K562 (cell line): ENCODE data around the gene TCF20. TPM values are rescaled to one million over a fixed set of nuclear protein-coding genes. Genes with fewer than 3 reads are reported as not detected.

Experiments
- ATAC-seq: fragments of 200-7000 bp; cut with Tn5 transposase; 3 replicates; pipeline ENCODE4 v1.9.1; 2020; ENCODE audit warnings: moderate library complexity
- BruUV-seq: library from RNA; stranded (reverse); fragments of 400-500 nt; replicated peaks from 2 replicates; lab custom pipeline; 2021; lab: Mats Ljungman, UMichigan
- CTCF ChIA-PET: fragments of 300-600 bp; formaldehyde crosslinking; extraction: SDS; loops from one replicate; lab custom pipeline; 2021; ENCODE audit warnings: low intra/inter-chr PET ratio; lab: Yijun Ruan, JAX
- POLR2A ChIA-PET: fragments of 300-600, 350-650 bp; sonication (Branson Sonifier 250); formaldehyde crosslinking; extraction: SDS; loops from one replicate; lab custom pipeline; 2021; ENCODE audit warnings: antibody characterized with exemption, inconsistent platforms; lab: Yijun Ruan, JAX
- DNase-seq, 4 experiments: peaks; one replicate each; pipeline versions ENCODE4 v3.0.0 to v3.0.0-alpha.2; 2011 to 2018; ENCODE audit warnings: low spot score in 3 of 4, mixed read lengths in 3 of 4; ENCODE audit errors: extremely low read depth in 1 of 4
- FAIRE-seq: peaks from 2 replicates; lab custom pipeline; 2011; peaks lifted over from hg19 to GRCh38; lab: Jason Lieb, UNC
- H2AFZ ChIP-seq: 2 replicates; pipeline ENCODE4 v1.6.0; 2011; ENCODE audit warnings: low read depth, low read length, control low read depth, inconsistent platforms
- H3K27ac ChIP-seq: fragments of 200-600 bp; 3 replicates; pipeline ENCODE4 v1.8.0; 2011; ENCODE audit warnings: low read depth, mild to moderate bottlenecking, control low read depth, inconsistent platforms, low read length, moderate library complexity, mixed read lengths; ENCODE audit errors: extremely low read depth
- H3K27me3 ChIP-seq, 2 experiments: fragments of 300-600 bp in 1 of 2; 2 replicates in 1 of 2; 3 replicates in 1 of 2; pipeline versions ENCODE4 v1.6.0 to v1.8.0; 2011; ENCODE audit warnings: inconsistent platforms in 2 of 2, low read length in 2 of 2, mild to moderate bottlenecking in 1 of 2, mixed read lengths in 1 of 2, moderate library complexity in 1 of 2; ENCODE audit not compliant: control insufficient read depth in 2 of 2, insufficient read depth in 2 of 2
- H3K36me3 ChIP-seq: fragments of 300-600 bp; 3 replicates; pipeline ENCODE4 v1.8.0; 2011; ENCODE audit warnings: mild to moderate bottlenecking, low read length, inconsistent platforms; ENCODE audit not compliant: control insufficient read depth, insufficient read depth
- H3K4me1 ChIP-seq, 2 experiments: fragments of 200-600 bp in 1 of 2; replicated peaks in 1 of 2; 2 replicates in 1 of 2; 3 replicates in 1 of 2; pipeline versions ENCODE4 v1.5.1 to v1.8.0; 2011; ENCODE audit warnings: inconsistent platforms in 2 of 2, low read length in 2 of 2, mild to moderate bottlenecking in 1 of 2, mixed read lengths in 1 of 2, moderate library complexity in 1 of 2; ENCODE audit not compliant: control insufficient read depth in 2 of 2, insufficient read depth in 2 of 2
- H3K4me2 ChIP-seq: 2 replicates; pipeline ENCODE4 v1.6.1; 2011; ENCODE audit warnings: low read length, control low read depth, inconsistent platforms, mixed read lengths; ENCODE audit not compliant: insufficient read depth
- H3K4me3 ChIP-seq: fragments of 200-600 bp; sonication (generic), shearing (Covaris generic); 2 replicates; pipeline ENCODE4 v1.5.1; 2016; ENCODE audit warnings: control low read depth, inconsistent platforms
- H3K79me2 ChIP-seq: fragments of 200-600 bp; 3 replicates; pipeline ENCODE4 v1.8.0; 2011; ENCODE audit warnings: low read length, inconsistent platforms; ENCODE audit not compliant: control insufficient read depth, insufficient read depth
- H3K9ac ChIP-seq, 2 experiments: 2 replicates each; pipeline versions ENCODE4 v1.6.0 to v1.6.1; 2011; ENCODE audit warnings: low read depth in 2 of 2, low read length in 2 of 2, control low read depth in 1 of 2, inconsistent platforms in 1 of 2, mild to moderate bottlenecking in 1 of 2, mixed read lengths in 1 of 2; ENCODE audit not compliant: insufficient read depth in 1 of 2
- H3K9me1 ChIP-seq: one replicate; pipeline ENCODE4 v1.6.0; 2011; ENCODE audit warnings: inconsistent platforms, mild to moderate bottlenecking, low read length, moderate library complexity; ENCODE audit not compliant: control insufficient read depth, insufficient read depth
- H3K9me3 ChIP-seq: replicated peaks from 2 replicates; pipeline ENCODE4 v1.5.1; 2011; ENCODE audit warnings: low read depth, low read length, inconsistent platforms; ENCODE audit not compliant: control insufficient read depth, insufficient read depth
- H4K20me1 ChIP-seq: replicated peaks from 2 replicates; pipeline ENCODE4 v1.6.1; 2011; ENCODE audit warnings: low read length, inconsistent platforms, mixed read lengths; ENCODE audit not compliant: control insufficient read depth, insufficient read depth
- CEBPB ChIP-seq: fragments of 450-650 bp; IDR thresholded peaks from 2 replicates; pipeline ENCODE4 v1.6.1; 2016; ENCODE audit warnings: missing genetic modification characterization, missing compliant biosample characterization
- CHD4 ChIP-seq: fragments of 200-600 bp; sonication (generic); IDR thresholded peaks from 3 replicates; pipeline ENCODE4 v1.6.1; 2012; ENCODE audit warnings: low read depth, mild to moderate bottlenecking, mixed read lengths, low read length, inconsistent platforms; ENCODE audit not compliant: insufficient read depth, insufficient replicate concordance, poor library complexity, severe bottlenecking
- CSDE1 ChIP-seq, 2 experiments: fragments of 450-650 bp; IDR thresholded peaks; 2 replicates each; pipeline ENCODE4 v1.6.1; 2016; ENCODE audit warnings: mild to moderate bottlenecking in 1 of 2
- EGR1 ChIP-seq: fragments of 450-650 bp; conservative IDR thresholded peaks from 2 replicates; pipeline ENCODE4 v1.6.1; 2017; ENCODE audit warnings: mild to moderate bottlenecking
- HDAC2 ChIP-seq: fragments of 450-650 bp; IDR thresholded peaks from 2 replicates; pipeline ENCODE4 v1.6.1; 2016; ENCODE audit warnings: mild to moderate bottlenecking
- HNRNPUL1 ChIP-seq: fragments of 200-400 bp; formaldehyde crosslinking; IDR thresholded peaks from 2 replicates; pipeline ENCODE4 v1.6.1; 2017; ENCODE audit warnings: low read length
- MAFK ChIP-seq: IDR thresholded peaks from 2 replicates; pipeline ENCODE4 v1.6.1; 2011; ENCODE audit warnings: low read length, improper control_type of control experiment
- MYBL2 ChIP-seq, 2 experiments: fragments of 450-650 bp in 1 of 2; sonication (generic) in 1 of 2; formaldehyde crosslinking in 1 of 2; IDR thresholded peaks; 2 replicates each; pipeline versions ENCODE4 v1.6.1 to v1.8.1; 2017 to 2022; ENCODE audit warnings: borderline replicate concordance in 1 of 2, inconsistent platforms in 1 of 2, low read depth in 1 of 2, mild to moderate bottlenecking in 1 of 2, missing genetic modification reagents in 1 of 2, moderate library complexity in 1 of 2
- SAFB2 ChIP-seq: fragments of 200-400 bp; formaldehyde crosslinking; IDR thresholded peaks from 2 replicates; pipeline ENCODE4 v1.6.1; 2018; ENCODE audit warnings: borderline replicate concordance, low read length, low read depth, moderate library complexity; ENCODE audit not compliant: severe bottlenecking
- ZBTB43 ChIP-seq: sonication (generic); formaldehyde crosslinking; IDR thresholded peaks from 2 replicates; pipeline ENCODE4 v1.8.0; 2023; ENCODE audit warnings: mild to moderate bottlenecking, missing genetic modification reagents
- ZC3H8 ChIP-seq: fragments of 450-650 bp; IDR thresholded peaks from 2 replicates; pipeline ENCODE4 v1.6.1; 2017
- ZNF121 ChIP-seq: sonication (generic); formaldehyde crosslinking; conservative IDR thresholded peaks from 2 replicates; pipeline ENCODE4 v1.8.0; 2022; ENCODE audit warnings: missing genetic modification reagents
- ZNF143 ChIP-seq: sonication (generic); formaldehyde crosslinking; IDR thresholded peaks from 2 replicates; pipeline ENCODE4 v1.9.0; 2022; ENCODE audit warnings: mild to moderate bottlenecking, missing genetic modification reagents
- ZNF311 ChIP-seq: fragments of 250-450 bp; sonication (Bioruptor Pico); IDR thresholded peaks from 2 replicates; pipeline ENCODE4 v1.4.0; 2020; ENCODE audit warnings: mild to moderate bottlenecking, moderate library complexity
- ZNF384 ChIP-seq: IDR thresholded peaks from 2 replicates; pipeline ENCODE4 v1.6.1; 2012; ENCODE audit warnings: low read depth, low read length, improper control_type of control experiment
- WGBS: fragments of 100-300 bp; shearing (Covaris generic); methylation state at CpG from one replicate; pipeline ENCODE4 v1.1.6; 2016; ENCODE audit warnings: low coverage, mixed read lengths; ENCODE audit not compliant: insufficient coverage; ENCODE audit errors: missing lambda C conversion rate; 5-methylcytosine and 5-hydroxymethylcytosine counted together
- in situ Hi-C: fragments of 300-500 bp; cut with MboI; formaldehyde crosslinking; loops from 4 replicates; pipeline ENCODE4 v1.15.0; 2018; ENCODE audit warnings: inconsistent platforms, mixed read lengths
- intact Hi-C: fragments of 100-400 bp; cut with micrococcal nuclease; formaldehyde crosslinking; loops from 2 replicates; pipeline ENCODE4 v1.14.2; 2022
- polyA plus RNA-seq, 8 experiments: library from polyadenylated mRNA; depleted of rRNA in 4 of 8; stranded (reverse) in 5 of 8; unstranded in 3 of 8; fragments of >200 nt; fragmentation: Nextera tagmentation in 2 of 8; fragmentation: Illumina TruSeq in 1 of 8; extraction: Ambion mirVana in 2 of 8; extraction: Trizol in 1 of 8; gene quantifications; 2 replicates each; pipeline versions ENCODE4 v1.2.1 to v1.2.3, GENCODE V29; 2011 to 2014; ENCODE audit warnings: inconsistent platforms in 1 of 8, missing spikeins in 1 of 8
- total RNA-seq, 7 experiments: library from RNA; depleted of rRNA in 6 of 7; stranded (reverse); fragments of >200 nt in 6 of 7; fragmentation: Illumina TruSeq in 2 of 7; extraction: Trizol in 2 of 7; gene quantifications; 2 replicates each; pipeline versions ENCODE4 v1.2.1 to v1.2.3, GENCODE V29; 2011 to 2021; ENCODE audit warnings: low replicate concordance in 1 of 7
- TF ChIP-seq, protein P1 (sequence below), 2 experiments: fragments of 450-650 bp in 1 of 2; IDR thresholded peaks; 2 replicates each; pipeline ENCODE4 v1.6.1; 2011 to 2017; ENCODE audit warnings: low read depth in 2 of 2, antibody characterized with exemption in 1 of 2, borderline replicate concordance in 1 of 2, low read length in 1 of 2, mild to moderate bottlenecking in 1 of 2, mixed read lengths in 1 of 2; ENCODE audit not compliant: control insufficient read depth in 1 of 2
- TF ChIP-seq, protein P2 (sequence below): sonication (generic); formaldehyde crosslinking; IDR thresholded peaks from 2 replicates; pipeline ENCODE4 v1.8.1; 2023; ENCODE audit warnings: mild to moderate bottlenecking, missing genetic modification reagents

Gene TCF20
- total and polyA plus RNA-seq, 9 of the 15 experiments (the other 6 are each of a cell fraction or from before 2014, with no cell fraction given): 0.35 to 43.6 (median 17.5) TPM

- BruUV-seq: no TSS peak
- no peaks in the 10 kb centered on the region for H3K36me3 ChIP-seq
- no peaks in the 10 kb centered on the region for H4K20me1 ChIP-seq
- H3K9ac ChIP-seq: no peak overlapping the region
- intact Hi-C loops: no loop called here
- ChIA-PET POLR2A (no interaction called here), CTCF (no interaction called here)
- no peaks in the 10 kb centered on the region for H3K9me1 ChIP-seq
- H3K79me2 ChIP-seq: no peaks in the 10 kb centered on the region
- H3K4me2 ChIP-seq: no peak overlapping the region
- no peak overlapping the region for H3K27ac ChIP-seq
- no peaks in the 10 kb centered on the region for H3K9me3 ChIP-seq
- H2AFZ ChIP-seq: no peak overlapping the region
- no peak for ATAC-seq
- FAIRE-seq: no peak
- no peak overlapping the region for H3K4me3 ChIP-seq
- peaks cover 0 to 25% of the 10 kb centered on the region in 2 experiments; a peak in 2 of 5 replicates for H3K4me1 ChIP-seq
- H3K27me3 ChIP-seq: no peaks in the 10 kb centered on the region
- WGBS: 18% methylated on average over 11 of the region's 12 CpGs
- DNase-seq: no peak
- in situ Hi-C loops: no loop called here
- TF ChIP-seq CEBPB (tag): no peak
- TF ChIP-seq EGR1: no peak
- TF ChIP-seq ZNF311: no peak
- TF ChIP-seq ZNF384: no peak
- TF ChIP-seq HDAC2: no peak
- TF ChIP-seq ZC3H8: no peak
- no peak for TF ChIP-seq MYBL2 (IDR thresholded peaks at IDR 0.05; ENCODE audit: low read depth)
- TF ChIP-seq MYBL2 (CRISPR knock-in tag; IDR thresholded peaks at IDR 0.05; ENCODE audit: borderline replicate concordance): no peak
- no peak for TF ChIP-seq HNRNPUL1
- TF ChIP-seq SAFB2: no peak
- no peak for TF ChIP-seq CHD4
- TF ChIP-seq CSDE1 (IDR thresholded peaks at IDR 0.05): no peak
- TF ChIP-seq ZBTB43: no peak
- TF ChIP-seq ZNF143 (CRISPR knock-in tag): no peak
- TF ChIP-seq, protein P1, sequence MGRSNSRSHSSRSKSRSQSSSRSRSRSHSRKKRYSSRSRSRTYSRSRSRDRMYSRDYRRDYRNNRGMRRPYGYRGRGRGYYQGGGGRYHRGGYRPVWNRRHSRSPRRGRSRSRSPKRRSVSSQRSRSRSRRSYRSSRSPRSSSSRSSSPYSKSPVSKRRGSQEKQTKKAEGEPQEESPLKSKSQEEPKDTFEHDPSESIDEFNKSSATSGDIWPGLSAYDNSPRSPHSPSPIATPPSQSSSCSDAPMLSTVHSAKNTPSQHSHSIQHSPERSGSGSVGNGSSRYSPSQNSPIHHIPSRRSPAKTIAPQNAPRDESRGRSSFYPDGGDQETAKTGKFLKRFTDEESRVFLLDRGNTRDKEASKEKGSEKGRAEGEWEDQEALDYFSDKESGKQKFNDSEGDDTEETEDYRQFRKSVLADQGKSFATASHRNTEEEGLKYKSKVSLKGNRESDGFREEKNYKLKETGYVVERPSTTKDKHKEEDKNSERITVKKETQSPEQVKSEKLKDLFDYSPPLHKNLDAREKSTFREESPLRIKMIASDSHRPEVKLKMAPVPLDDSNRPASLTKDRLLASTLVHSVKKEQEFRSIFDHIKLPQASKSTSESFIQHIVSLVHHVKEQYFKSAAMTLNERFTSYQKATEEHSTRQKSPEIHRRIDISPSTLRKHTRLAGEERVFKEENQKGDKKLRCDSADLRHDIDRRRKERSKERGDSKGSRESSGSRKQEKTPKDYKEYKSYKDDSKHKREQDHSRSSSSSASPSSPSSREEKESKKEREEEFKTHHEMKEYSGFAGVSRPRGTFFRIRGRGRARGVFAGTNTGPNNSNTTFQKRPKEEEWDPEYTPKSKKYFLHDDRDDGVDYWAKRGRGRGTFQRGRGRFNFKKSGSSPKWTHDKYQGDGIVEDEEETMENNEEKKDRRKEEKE (IDR thresholded peaks at IDR 0.05; ENCODE audit: borderline replicate concordance in 1 of 2, control insufficient read depth in 1 of 2, low read depth in 2 of 2, low read length in 1 of 2): no peak
- TF ChIP-seq, protein P2, sequence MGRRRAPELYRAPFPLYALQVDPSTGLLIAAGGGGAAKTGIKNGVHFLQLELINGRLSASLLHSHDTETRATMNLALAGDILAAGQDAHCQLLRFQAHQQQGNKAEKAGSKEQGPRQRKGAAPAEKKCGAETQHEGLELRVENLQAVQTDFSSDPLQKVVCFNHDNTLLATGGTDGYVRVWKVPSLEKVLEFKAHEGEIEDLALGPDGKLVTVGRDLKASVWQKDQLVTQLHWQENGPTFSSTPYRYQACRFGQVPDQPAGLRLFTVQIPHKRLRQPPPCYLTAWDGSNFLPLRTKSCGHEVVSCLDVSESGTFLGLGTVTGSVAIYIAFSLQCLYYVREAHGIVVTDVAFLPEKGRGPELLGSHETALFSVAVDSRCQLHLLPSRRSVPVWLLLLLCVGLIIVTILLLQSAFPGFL (CRISPR knock-in tag): no peak
- no peak for TF ChIP-seq MAFK
- no peak for TF ChIP-seq ZNF121 (CRISPR knock-in tag)
Observed at GRCh38 chr22:42292732-42293520, 22.5 kb upstream of the TCF20 start.
